BLaER1 treated with 17β-estradiol and CSF1 and Interleukin-3, amounts not matched to agents 10 nM and 100 nM (cell line): Measurements from ENCODE around the gene PIK3R6.

ENCODE experiments used
- H3K27ac ChIP-seq, 11 experiments: shearing (Covaris generic); formaldehyde crosslinking; 2 replicates each; pipeline ENCODE4 v1.8.1; 2022
- H3K27me3 ChIP-seq, 11 experiments: shearing (Covaris generic); formaldehyde crosslinking; 2 replicates each; pipeline ENCODE4 v1.8.1; 2022
- H3K36me3 ChIP-seq, 11 experiments: shearing (Covaris generic); formaldehyde crosslinking; 2 replicates each; pipeline ENCODE4 v1.8.1; 2022
- H3K4me1 ChIP-seq, 10 experiments: shearing (Covaris generic); formaldehyde crosslinking; 2 replicates each; pipeline ENCODE4 v1.8.1; 2022
- H3K4me2 ChIP-seq, 11 experiments: shearing (Covaris generic); formaldehyde crosslinking; 2 replicates each; pipeline ENCODE4 v1.8.1; 2022
- H3K4me3 ChIP-seq, 10 experiments: shearing (Covaris generic); formaldehyde crosslinking; 2 replicates each; pipeline ENCODE4 v1.8.1; 2022
- H3K9ac ChIP-seq, 11 experiments: shearing (Covaris generic); formaldehyde crosslinking; 2 replicates each; pipeline ENCODE4 v1.8.1; 2022
- H3K9me3 ChIP-seq, 11 experiments: shearing (Covaris generic); formaldehyde crosslinking; replicated peaks in 1 of 11; 2 replicates each; pipeline ENCODE4 v1.8.1; 2022
- H4K20me1 ChIP-seq, 11 experiments: shearing (Covaris generic); formaldehyde crosslinking; 2 replicates each; pipeline ENCODE4 v1.8.1; 2022
- Cebpa-rat ChIP-seq, 11 experiments: shearing (Covaris generic); IDR thresholded peaks; 2 replicates each; pipeline ENCODE4 v1.8.1; 2022

PIK3R6 gene

GRCh38 chr17:8838551-8839095 is 28.9 kb downstream of the PIK3R6 start:
- H3K36me3 ChIP-seq: peaks cover 0 to 86% (median 26%) of the 10 kb centered on the region in 11 experiments; a peak in 14 of 22 replicates
- H4K20me1 ChIP-seq: peaks cover 0 to 40% (median 0%) of the 10 kb centered on the region in 11 experiments; a peak in 5 of 22 replicates
- no peak for TF ChIP-seq Cebpa-rat (IDR thresholded peaks at IDR 0.05)
- no peaks in the 10 kb centered on the region for H3K27me3 ChIP-seq
- no peak overlapping the region for H3K4me2 ChIP-seq
- no peak overlapping the region for H3K9ac ChIP-seq
- H3K27ac ChIP-seq: no peak overlapping the region
- H3K9me3 ChIP-seq: no peaks in the 10 kb centered on the region
- peaks cover 16 to 31% (median 21%) of the 10 kb centered on the region in 10 experiments for H3K4me1 ChIP-seq
- H3K4me3 ChIP-seq: no peak overlapping the region

DNA sequence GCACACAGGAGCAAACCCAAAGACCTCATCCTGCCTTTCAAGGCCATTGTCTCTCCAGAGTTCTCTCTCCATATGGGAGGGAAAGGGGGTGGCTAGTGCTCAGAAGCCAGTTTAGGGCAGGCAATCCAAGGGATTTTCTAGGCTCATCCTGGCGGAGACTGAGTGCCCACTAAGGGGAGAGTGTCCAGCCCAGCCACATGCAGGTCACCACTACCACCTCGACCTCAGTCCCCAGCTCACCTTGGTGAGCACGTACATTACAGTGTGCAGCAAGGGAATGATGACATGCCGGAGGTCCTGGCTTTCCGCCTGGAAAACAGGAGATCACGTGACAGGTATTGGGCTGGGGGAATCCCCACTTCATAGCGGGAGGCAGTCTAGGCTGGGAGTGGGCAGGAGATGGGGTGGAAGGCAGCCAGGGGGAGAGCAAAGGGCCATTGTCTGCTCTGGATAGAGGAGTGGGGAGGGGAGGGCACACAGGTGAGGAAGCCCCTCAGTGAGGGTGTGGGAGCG is 29.9 kb downstream of the PIK3R6 start:
- peaks cover 6 to 21% (median 11%) of the 10 kb centered on the region in 10 experiments for H3K4me1 ChIP-seq
- H4K20me1 ChIP-seq: peaks cover 0 to 30% (median 0%) of the 10 kb centered on the region in 11 experiments; a peak in 6 of 22 replicates
- H3K4me3 ChIP-seq: no peak overlapping the region
- H3K4me2 ChIP-seq: no peak overlapping the region
- peaks cover 0 to 93% (median 32%) of the 10 kb centered on the region in 11 experiments; a peak in 14 of 22 replicates for H3K36me3 ChIP-seq
- H3K27ac ChIP-seq: no peak overlapping the region
- no peak overlapping the region for H3K9ac ChIP-seq
- no peak for TF ChIP-seq Cebpa-rat (IDR thresholded peaks at IDR 0.05)
- no peaks in the 10 kb centered on the region for H3K9me3 ChIP-seq
- no peaks in the 10 kb centered on the region for H3K27me3 ChIP-seq

- Histone ChIP-seq H3K9me3 (no peaks in the 10 kb centered on the region), H3K4me2 (no peak overlapping the region), H3K4me3 (no peak overlapping the region), H3K27ac (no peak overlapping the region), H3K9ac (no peak overlapping the region), H4K20me1 (peaks cover 0 to 25% (median 0%) of the 10 kb centered on the region in 11 experiments; a peak in 6 of 22 replicates), H3K4me1 (peaks cover 0 to 15% (median 5%) of the 10 kb centered on the region in 10 experiments; a peak in 17 of 20 replicates), H3K36me3 (peaks cover 0 to 93% (median 35%) of the 10 kb centered on the region in 11 experiments; a peak in 14 of 22 replicates), H3K27me3 (no peaks in the 10 kb centered on the region)
- TF ChIP-seq Cebpa-rat (IDR thresholded peaks at IDR 0.05): no peak
These were observed 30.5 kb downstream of the PIK3R6 start for GRCh38 chr17:8836821-8837562.

DNA sequence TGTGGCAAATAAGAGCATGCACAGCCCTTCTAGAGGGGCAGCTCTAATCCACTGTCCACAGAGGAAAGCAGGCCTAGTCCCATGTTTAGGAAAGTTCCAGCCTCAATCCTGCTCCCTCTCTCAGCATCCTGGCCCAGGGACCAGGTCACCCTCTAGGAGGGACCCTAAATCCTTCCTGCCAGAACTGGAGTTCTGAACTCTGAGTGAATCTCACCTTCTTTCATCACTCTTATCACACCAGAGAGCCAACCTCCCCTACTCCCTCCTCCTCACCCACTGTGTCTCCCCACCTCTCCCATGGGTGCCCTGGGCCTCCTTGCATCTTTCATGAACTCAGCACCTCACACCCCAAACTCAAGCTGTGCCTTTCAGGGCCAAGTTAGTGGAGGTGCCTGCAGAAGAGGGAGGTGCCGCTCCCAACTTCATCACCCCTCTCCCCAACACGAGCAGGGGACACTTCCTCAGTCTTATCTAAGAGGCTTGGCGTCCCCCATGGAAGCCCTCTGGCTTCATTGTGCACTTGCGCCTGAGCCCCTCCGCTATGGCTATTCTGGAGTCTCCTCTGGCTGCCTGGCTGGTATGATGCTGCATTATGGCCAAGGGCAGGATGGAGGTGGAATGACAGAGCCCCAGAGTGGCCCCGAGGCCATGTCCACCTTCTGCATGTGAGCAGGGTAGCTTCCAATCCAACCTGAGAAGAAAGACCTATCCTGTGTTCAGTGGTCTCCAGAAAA is 31.7 kb downstream of the PIK3R6 start:
- Histone ChIP-seq H3K27ac (no peak overlapping the region), H3K36me3 (peaks cover 0 to 92% (median 35%) of the 10 kb centered on the region in 11 experiments; a peak in 14 of 22 replicates), H3K4me1 (peaks cover 0 to 10% (median 0%) of the 10 kb centered on the region in 10 experiments; a peak in 5 of 20 replicates), H4K20me1 (peaks cover 0 to 17% (median 0%) of the 10 kb centered on the region in 11 experiments; a peak in 6 of 22 replicates), H3K9ac (no peak overlapping the region), H3K27me3 (no peaks in the 10 kb centered on the region), H3K4me2 (no peak overlapping the region), H3K4me3 (no peak overlapping the region), H3K9me3 (no peaks in the 10 kb centered on the region)
- TF ChIP-seq Cebpa-rat (IDR thresholded peaks at IDR 0.05): no peak

DNA sequence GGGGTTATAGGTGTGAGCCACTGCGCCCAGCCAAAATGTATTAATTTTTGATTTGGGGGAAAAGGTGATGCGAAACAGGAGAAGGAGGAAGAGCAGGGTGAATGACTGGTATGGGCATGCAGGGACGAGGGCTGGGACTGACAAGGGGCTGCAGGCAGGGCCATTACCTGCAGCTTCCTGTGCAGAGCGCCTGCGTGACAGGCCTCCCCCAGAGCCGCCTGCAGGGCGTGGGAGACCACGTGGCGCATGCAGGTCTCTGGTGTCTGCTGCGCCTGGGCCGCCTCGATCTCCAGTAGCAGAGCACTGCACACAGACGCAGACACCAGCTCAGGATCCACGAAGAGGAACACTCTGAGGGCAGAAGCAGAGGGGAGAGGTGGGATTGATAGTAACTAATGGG is 32.4 kb downstream of the PIK3R6 start:
- no peak overlapping the region for H3K9ac ChIP-seq
- H3K4me2 ChIP-seq: no peak overlapping the region
- TF ChIP-seq Cebpa-rat (IDR thresholded peaks at IDR 0.05): no peak
- peaks cover 0 to 10% (median 0%) of the 10 kb centered on the region in 10 experiments; a peak in 5 of 20 replicates for H3K4me1 ChIP-seq
- H3K27ac ChIP-seq: no peak overlapping the region
- H4K20me1 ChIP-seq: peaks cover 0 to 16% (median 0%) of the 10 kb centered on the region in 11 experiments; a peak in 7 of 22 replicates
- no peak overlapping the region for H3K4me3 ChIP-seq
- H3K9me3 ChIP-seq: no peaks in the 10 kb centered on the region
- no peaks in the 10 kb centered on the region for H3K27me3 ChIP-seq
- H3K36me3 ChIP-seq: peaks cover 0 to 96% (median 35%) of the 10 kb centered on the region in 11 experiments; a peak in 14 of 22 replicates

- TF ChIP-seq Cebpa-rat (IDR thresholded peaks at IDR 0.05): no peak
- Histone ChIP-seq H4K20me1 (peaks cover 0 to 11% (median 0%) of the 10 kb centered on the region in 11 experiments; a peak in 4 of 22 replicates), H3K4me3 (no peak overlapping the region), H3K36me3 (peaks cover 0 to 98% (median 35%) of the 10 kb centered on the region in 11 experiments; a peak in 14 of 22 replicates), H3K4me2 (no peak overlapping the region), H3K27me3 (no peaks in the 10 kb centered on the region), H3K4me1 (peaks cover 0 to 6% (median 0%) of the 10 kb centered on the region in 10 experiments; a peak in 1 of 20 replicates), H3K9ac (no peak overlapping the region), H3K9me3 (no peaks in the 10 kb centered on the region), H3K27ac (no peak overlapping the region)
These were observed 34.6 kb downstream of the PIK3R6 start for GRCh38 chr17:8832711-8833352.

DNA sequence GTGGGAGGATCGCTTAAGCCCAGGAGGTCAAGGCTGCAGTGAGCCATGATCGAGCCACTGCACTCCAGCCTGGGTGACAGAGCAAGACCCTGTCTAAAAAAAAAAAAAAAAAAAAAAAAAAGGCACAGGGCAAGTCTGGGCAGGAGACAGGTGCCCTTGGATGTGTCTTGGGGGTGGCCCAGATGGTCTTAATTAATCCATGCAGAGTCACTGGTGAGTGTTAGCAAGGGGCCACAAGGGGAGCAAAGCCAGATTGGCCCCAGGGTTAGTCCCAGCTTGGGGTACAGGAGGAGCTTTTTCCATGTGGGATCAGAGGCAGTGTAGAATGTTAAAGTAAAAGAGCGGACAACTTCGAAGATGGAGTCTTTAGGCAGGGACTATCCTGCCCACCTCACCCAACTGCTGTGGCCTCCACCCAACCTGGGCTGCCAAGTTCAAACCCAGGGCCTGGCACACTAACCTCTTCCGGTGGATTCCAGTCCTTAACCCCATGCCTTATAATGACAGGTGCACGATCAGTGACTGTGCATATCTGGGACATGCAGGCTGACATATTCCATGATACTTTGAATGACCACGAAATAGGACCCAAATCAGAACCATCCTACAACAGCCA is 36.1 kb downstream of the PIK3R6 start:
- Histone ChIP-seq H4K20me1 (peaks cover 0 to 11% (median 0%) of the 10 kb centered on the region in 11 experiments; a peak in 4 of 22 replicates), H3K9me3 (peaks cover 0 to 7% (median 0%) of the 10 kb centered on the region in 11 experiments; a peak in 2 of 22 replicates), H3K9ac (no peak overlapping the region), H3K4me2 (no peak overlapping the region), H3K4me1 (no peaks in the 10 kb centered on the region), H3K4me3 (no peak overlapping the region), H3K27ac (no peak overlapping the region), H3K36me3 (peaks cover 0 to 98% (median 32%) of the 10 kb centered on the region in 11 experiments; a peak in 14 of 22 replicates), H3K27me3 (no peaks in the 10 kb centered on the region)
- no peak for TF ChIP-seq Cebpa-rat (IDR thresholded peaks at IDR 0.05)

DNA sequence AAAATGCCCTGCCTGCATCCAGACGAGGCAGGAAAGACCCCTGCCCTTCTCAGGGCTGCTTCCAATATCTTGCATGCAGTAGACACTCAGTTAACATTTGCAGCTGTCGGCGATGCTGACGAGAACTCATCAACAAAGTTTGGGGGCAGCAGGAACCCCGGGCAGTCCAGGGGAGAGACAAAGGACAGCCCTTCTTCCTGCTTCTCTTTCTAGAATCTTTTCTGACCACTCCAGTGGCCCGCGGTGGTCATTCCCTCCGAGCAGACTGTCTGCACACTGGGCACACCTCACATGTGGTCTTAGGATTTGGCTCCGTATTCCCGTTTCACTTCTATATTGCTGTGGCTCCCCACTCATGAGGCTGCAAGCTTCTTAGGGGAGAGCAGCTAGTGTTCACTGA is 37.3 kb downstream of the PIK3R6 start:
- Histone ChIP-seq H3K9ac (no peak overlapping the region), H3K4me2 (no peak overlapping the region), H4K20me1 (peaks cover 0 to 11% (median 0%) of the 10 kb centered on the region in 11 experiments; a peak in 3 of 22 replicates), H3K4me3 (no peak overlapping the region), H3K27ac (no peak overlapping the region), H3K36me3 (peaks cover 0 to 98% (median 22%) of the 10 kb centered on the region in 11 experiments; a peak in 14 of 22 replicates), H3K27me3 (no peaks in the 10 kb centered on the region), H3K9me3 (peaks cover 0 to 19% (median 11%) of the 10 kb centered on the region in 11 experiments; a peak in 18 of 22 replicates), H3K4me1 (no peaks in the 10 kb centered on the region)
- no peak for TF ChIP-seq Cebpa-rat (IDR thresholded peaks at IDR 0.05)
